Measurements from ENCODE around the gene SFT2D1.
A peak's percentile ranks its signal among the peaks of the same experiment; 100 is the strongest.
"Not testable (repeated sequence)": the region's sequence is repeated elsewhere in the genome, so short reads cannot be mapped to it uniquely, and the experiment has no call there.

Gene SFT2D1

GRCh38 chr6:166342349-166343149 lies at the start of gene SFT2D1:
Gene SFT2D1 (minus strand): TSS chr6:166342545. CDS start chr6:166342481, 64 bp downstream.
- DNase-seq = peak; percentile 27

DNA sequence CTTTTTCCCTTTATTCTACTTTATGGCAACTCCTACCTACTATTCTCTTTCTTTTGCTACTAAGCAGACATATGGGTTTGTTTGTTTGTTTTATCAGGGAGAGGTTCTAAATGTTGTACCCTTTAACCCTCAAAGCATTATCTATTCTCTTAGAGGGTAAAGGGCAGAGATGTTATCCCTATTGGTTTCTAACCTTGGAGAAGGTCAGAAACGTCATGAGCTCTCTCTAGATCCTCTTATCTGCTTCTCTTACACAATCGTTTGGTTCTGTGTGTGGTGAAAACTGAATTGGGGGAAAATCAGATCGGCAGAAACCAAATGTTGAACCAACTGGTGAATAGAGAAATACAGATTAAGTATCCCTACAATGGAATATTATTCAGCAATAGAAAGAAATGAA lies 46.8 kb upstream of the SFT2D1 start:
- DNase-seq = no peak

GRCh38 chr6:166388290-166389004 lies 46.1 kb upstream of the SFT2D1 start:
- DNase-seq = no peak

- DNase-seq = no peak
These were observed 45.4 kb upstream of the SFT2D1 start for GRCh38 chr6:166387642-166388289.

DNA sequence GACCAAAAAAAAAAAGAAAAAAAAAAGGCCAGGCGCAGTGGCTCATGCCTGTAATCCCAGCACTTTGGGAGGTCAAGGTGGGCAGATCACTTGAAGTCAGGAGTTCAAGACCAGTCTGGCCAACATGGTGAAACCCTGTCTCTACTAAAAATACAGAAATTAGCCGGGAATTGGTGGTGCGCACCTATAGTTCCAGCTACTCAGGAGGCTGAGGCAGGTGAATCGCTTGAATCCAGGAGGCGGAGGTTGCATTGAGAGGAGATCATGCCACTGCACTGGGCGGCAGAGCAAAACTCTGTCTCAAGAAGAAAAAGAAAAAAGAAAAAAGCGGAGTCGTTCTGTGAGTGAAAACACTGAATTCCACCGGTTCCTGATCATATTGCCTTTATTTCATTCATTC lies 44.8 kb upstream of the SFT2D1 start:
- not testable (repeated sequence) for DNase-seq

GRCh38 chr6:166386111-166386510 lies 43.8 kb upstream of the SFT2D1 start:
- DNase-seq = no peak

- DNase-seq = peak; percentile 43
These were observed 41.5 kb upstream of the SFT2D1 start for GRCh38 chr6:166383802-166384363.

DNA sequence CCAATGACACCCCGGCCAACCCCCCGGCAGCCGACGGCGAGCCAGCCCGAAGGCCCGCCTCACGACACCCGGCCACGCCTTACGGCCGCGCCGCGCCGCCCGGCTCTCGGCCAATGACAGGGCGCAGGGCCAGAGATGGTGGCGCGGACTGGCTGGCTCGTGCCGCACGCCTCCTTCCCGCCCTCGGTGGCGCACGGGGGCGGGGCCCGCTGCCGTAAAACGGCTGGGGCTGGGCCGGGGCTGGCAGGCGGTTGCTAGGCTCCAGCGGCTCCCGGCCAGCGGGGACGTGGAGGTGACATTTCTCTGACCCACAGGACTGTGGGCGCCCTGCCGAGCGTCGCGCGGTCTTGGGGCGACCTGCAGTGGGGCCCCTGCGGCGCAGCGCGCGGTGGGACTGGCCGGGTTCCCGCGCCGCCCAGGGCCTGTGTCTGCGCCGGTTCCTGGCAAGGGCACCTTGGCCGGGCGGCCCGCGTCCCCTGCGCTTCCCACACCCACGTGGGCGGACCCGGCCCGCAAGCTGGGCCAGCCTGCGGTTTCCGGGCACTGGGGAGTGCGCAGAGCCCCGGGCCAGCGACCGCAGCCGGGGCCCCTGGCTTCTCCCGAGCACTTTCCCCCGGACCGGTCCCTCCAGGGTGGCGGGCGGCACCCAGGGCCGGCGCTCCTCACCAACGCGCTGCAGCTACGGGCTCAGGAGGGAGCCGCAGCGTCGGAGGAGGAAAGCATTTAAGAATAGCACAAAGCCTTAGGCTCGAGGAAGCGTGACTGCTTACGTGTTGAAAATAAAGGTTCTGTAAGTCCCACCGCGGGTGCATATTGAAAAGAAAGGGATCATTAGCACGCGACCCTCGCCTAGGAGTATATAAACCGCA lies 40.8 kb upstream of the SFT2D1 start, which contains the start of gene MPC1:
Gene MPC1, minus strand, starts transcription at position 8 of the 869 bp plus-strand sequence. CDS start 64 bp downstream, outside the sequence.
- DNase-seq = peak; percentile 95

DNA sequence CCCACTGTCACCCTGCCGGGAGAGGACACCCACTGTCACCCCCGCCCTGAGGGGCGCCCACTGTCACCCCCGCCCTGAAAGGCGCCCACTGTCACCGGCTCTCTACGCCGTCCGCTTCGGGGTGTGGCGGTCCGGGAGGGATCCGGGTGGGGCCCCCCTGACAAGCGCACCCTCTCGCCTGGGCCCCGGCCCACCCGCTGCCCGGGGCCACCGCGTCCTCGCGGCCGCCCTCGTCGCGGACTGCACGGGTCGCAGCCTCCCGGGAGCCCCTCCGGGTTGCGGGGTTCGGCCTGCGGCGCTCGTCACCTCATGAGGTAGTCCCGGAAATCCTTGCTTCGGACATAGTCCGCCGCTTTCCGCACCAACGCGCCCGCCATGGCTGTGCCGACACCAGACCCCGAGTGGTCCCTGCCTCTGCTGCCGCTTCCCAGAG lies 40.2 kb upstream of the SFT2D1 start:
- DNase-seq = no peak

GRCh38 chr6:166381733-166382499 lies 39.6 kb upstream of the SFT2D1 start:
- DNase-seq = peak; percentile 72

- DNase-seq = peak; percentile 72
These were observed 39.0 kb upstream of the SFT2D1 start for GRCh38 chr6:166381381-166381732.

DNA sequence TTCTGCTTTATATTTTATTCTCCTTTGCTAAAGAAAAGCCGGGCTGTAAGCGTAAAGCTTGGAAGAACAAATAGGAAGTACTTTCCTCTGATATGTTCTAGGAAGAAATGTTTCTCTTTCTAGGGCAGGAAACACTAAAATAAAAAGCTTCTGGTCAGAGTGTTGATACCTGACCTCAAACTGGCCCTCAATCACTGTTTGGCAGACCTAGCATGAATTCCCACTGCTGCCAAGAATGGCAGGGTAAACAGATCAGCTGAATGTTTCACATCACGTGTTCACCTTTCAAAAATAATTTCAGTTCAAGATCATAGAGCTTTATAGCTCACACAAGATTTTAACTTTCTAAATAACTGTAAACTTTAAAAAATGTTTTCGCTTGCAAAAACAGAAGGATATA lies 37.5 kb upstream of the SFT2D1 start:
- no peak for DNase-seq

DNA sequence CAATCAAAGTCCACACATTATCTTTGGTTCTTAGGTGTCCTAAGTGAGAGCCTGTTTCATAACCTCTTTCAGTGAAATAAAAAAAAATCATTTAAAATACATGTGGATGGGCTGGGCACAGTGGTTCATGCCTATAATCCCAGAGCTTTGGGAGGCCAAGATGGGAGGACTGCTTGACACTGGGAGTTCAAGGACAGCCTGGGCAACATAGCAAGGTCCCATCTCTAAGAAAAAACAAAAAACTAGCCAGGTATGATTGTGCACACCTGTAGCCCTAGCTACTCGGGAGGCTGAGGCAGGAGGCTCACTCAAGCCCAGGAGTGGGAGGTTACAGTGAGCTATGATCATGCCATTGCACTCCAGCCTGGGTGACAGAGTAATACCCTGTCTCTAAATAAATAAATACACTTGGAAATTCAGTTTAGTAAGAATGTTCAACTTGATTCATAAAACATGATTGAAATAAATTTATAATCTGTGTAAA lies 36.8 kb upstream of the SFT2D1 start:
- DNase-seq = no peak

DNA sequence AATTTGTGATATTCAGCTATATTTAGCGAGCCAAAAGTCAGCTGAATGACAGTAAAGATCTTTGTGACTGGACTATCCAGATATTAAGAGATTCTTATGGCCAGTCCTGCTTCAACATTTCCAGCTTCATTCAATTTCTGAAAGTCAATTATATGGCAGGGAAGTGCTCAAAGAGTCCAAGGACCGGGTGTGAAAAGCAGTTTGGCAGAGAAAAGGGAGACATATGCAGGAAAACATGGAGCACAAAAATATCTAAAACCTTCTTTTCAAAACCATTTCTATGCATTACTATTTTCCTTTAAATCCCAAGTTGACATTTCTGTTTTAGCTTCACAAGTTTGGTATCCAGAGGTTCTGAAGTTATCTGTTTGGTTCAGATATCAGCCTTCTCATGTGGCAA lies 35.4 kb upstream of the SFT2D1 start:
- no peak for DNase-seq

DNA sequence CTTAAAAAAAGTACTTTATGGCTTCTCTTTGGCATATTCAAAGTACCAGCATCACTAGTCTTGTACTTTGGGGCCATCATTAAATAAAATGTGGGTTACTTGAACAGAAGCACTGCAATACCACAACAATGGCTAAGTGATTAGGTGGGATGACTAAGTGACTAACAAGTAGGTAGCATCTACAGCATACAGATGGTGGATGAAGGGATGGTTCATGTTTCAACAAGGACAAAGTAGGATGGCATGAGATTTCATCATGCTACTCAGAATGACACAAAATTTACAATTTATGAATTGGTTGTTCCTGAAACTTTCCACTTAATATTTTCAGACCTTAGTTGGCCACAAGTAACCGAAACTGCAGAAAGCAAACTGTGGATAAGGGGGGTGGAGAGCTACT lies 32.7 kb upstream of the SFT2D1 start:
- no peak for DNase-seq

DNA sequence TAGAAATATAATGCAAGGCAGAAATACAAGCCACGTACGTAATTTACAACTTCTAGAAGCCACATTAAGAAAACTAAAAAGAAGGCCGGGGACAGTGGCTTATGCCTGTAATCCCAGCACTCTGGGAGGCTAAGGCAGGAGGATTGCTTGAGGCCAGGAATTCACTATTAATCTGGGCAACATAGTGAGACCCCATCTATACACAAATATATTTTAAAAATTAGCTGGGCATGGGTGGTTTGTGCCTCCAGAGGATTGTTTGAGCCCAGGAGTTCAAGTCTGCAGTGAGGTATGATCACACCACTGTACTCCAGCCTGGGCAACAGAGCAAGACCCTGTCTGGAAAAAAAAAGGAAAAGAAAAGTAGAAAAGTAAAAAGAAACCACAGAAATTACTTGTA lies 28.1 kb upstream of the SFT2D1 start:
- DNase-seq = no peak

DNA sequence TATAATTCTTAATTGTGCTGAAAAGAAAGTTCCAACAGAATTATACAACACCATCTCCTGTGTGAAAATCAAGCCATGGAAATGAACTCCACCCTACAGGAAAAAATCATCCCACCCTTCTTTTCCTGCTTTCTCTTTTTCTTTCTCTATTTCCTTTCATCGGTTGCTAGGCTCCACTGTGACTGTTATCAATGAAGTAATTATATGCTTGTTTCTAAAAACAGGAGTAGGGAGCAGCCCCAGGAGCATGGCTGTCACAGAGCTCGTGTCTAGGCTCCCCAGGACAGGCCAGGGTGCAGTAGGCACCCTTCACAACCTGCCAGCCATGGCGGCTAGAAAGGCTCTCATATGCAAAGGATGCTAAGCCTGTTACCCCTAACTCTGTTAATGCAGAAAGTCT lies 27.4 kb upstream of the SFT2D1 start:
- DNase-seq = no peak

DNA sequence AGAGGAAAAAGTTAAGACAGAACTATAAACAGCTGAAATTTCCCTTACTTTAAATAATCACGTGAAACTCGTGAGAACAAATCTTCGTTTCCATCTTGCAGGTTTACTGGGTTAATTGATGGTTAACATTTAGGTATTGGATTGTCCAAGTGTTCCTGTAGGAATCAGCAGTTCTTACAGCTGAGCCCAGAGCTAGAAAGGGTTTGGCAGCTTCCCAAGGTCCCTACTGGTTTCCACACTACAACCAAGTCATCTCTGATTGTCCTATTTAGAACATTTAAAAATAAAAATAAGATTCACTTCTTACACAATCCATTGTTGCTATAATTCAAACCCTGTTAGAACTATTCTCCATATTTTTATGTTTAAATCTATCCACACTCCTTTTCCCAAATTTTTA lies 24.6 kb upstream of the SFT2D1 start:
- DNase-seq = no peak

DNA sequence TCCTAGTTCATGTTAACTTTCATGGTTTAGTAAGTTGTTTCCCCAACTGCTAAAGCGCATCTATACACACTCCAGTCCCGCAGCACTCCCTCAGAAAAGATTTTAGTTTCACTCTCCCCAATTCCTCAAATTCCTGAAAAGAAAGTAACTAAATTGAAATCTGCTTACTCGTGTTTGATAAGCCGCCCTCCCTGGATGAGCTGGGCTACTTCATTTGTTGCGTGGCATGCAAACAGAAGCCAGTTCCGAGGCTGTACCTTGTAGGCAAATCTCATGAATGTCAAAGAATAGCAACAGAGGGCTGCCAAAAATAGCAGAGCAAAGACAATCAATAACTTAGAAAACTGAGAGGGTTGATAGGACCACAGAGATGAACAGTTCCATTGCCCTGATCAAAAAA lies 23.5 kb upstream of the SFT2D1 start:
- no peak for DNase-seq

DNA sequence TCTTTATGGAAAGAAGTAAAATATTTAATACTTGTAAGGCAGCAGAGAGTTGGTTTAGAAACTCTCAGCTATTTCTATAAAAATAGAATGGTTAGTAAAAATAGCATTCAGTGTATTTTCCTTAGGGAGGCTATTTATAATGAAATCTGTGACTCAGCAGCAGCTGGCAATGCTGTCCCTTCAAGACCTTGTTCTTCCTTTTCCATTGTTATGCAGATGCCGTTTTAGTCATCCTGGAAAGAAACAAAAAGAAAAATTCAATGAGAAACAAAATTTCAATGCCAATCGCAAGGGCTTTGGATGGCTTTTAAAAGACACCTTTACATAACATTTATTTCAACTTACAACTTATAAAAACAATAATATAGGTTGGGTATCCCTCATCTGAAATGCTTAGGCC lies 22.9 kb upstream of the SFT2D1 start:
- DNase-seq = no peak

GRCh38 chr6:166364456-166364855 lies 22.1 kb upstream of the SFT2D1 start:
- no peak for DNase-seq
